ENCODE data around the gene TNFRSF13B.

TNFRSF13B gene

GRCh38 chr17:16952401-16952800 is 19.5 kb downstream of the TNFRSF13B start:
- no peak for DNase-seq

- DNase-seq, result no peak
Observed at GRCh38 chr17:16950488-16950887, 21.4 kb downstream of the TNFRSF13B start.

GRCh38 chr17:16948587-16949376 is 23.1 kb downstream of the TNFRSF13B start:
- DNase-seq, result no peak

GRCh38 chr17:16947470-16947869 is 24.4 kb downstream of the TNFRSF13B start:
- DNase-seq, result no peak

GRCh38 chr17:16945663-16946218 is 26.2 kb downstream of the TNFRSF13B start:
- DNase-seq, result no peak

- DNase-seq, result no peak
Observed at GRCh38 chr17:16945136-16945482, 26.8 kb downstream of the TNFRSF13B start.

- no peak for DNase-seq
Observed at GRCh38 chr17:16944334-16945135, 27.4 kb downstream of the TNFRSF13B start.

GRCh38 chr17:16943541-16944333 is 28.2 kb downstream of the TNFRSF13B start:
- no peak for DNase-seq

- no peak for DNase-seq
Observed at GRCh38 chr17:16943032-16943352, 28.9 kb downstream of the TNFRSF13B start.

- DNase-seq, result no peak
Observed at GRCh38 chr17:16942141-16943031, 29.5 kb downstream of the TNFRSF13B start.

GRCh38 chr17:16941072-16942036 is 30.6 kb downstream of the TNFRSF13B start:
- no peak for DNase-seq

GRCh38 chr17:16940116-16940881 is 31.6 kb downstream of the TNFRSF13B start:
- DNase-seq, result no peak

GRCh38 chr17:16939606-16940115 is 32.3 kb downstream of the TNFRSF13B start:
- no peak for DNase-seq

- DNase-seq, result no peak
Observed at GRCh38 chr17:16939208-16939576, 32.7 kb downstream of the TNFRSF13B start.

GRCh38 chr17:16938496-16939207 is 33.3 kb downstream of the TNFRSF13B start:
- no peak for DNase-seq

GRCh38 chr17:16938031-16938430 is 33.9 kb downstream of the TNFRSF13B start:
- DNase-seq, result no peak

- DNase-seq, result no peak
Observed at GRCh38 chr17:16937431-16937830, 34.5 kb downstream of the TNFRSF13B start.

GRCh38 chr17:16936536-16937310 is 35.2 kb downstream of the TNFRSF13B start:
- DNase-seq, result no peak

Data from NCI-H526 treated with DMSO at 0.1 percent for 48 hours (cell line).